RWPE1 (cell line): ENCODE results near the gene DPH7.
"Not testable (repeated sequence)": the region's sequence is repeated elsewhere in the genome, so short reads cannot be mapped to it uniquely, and the experiment has no call there.

Experiments
- CTCF ChIA-PET: fragments of 350-600 bp; sonication (Branson Sonifier 250); formaldehyde crosslinking; extraction: SDS; loops from one replicate; lab custom pipeline; 2021; lab: Yijun Ruan, JAX
- POLR2A ChIA-PET: fragments of 400-600 bp; formaldehyde crosslinking; extraction: SDS; loops from one replicate; lab custom pipeline; 2020; ENCODE audit warnings: antibody characterized with exemption; ENCODE audit not compliant: low non-redundant PET; lab: Yijun Ruan, JAX
- DNase-seq: peaks from one replicate; pipeline ENCODE4 v3.0.0; 2012; ENCODE audit warnings: low spot score
- H3K27ac ChIP-seq: fragments of 450-650 bp; 2 replicates; pipeline ENCODE4 v1.5.1; 2017
- TF ChIP-seq, protein P1 (sequence below): fragments of 450-650 bp; conservative IDR thresholded peaks from 2 replicates; pipeline ENCODE4 v1.5.1; 2017; ENCODE audit warnings: low read depth, mild to moderate bottlenecking

DPH7 gene

DNA sequence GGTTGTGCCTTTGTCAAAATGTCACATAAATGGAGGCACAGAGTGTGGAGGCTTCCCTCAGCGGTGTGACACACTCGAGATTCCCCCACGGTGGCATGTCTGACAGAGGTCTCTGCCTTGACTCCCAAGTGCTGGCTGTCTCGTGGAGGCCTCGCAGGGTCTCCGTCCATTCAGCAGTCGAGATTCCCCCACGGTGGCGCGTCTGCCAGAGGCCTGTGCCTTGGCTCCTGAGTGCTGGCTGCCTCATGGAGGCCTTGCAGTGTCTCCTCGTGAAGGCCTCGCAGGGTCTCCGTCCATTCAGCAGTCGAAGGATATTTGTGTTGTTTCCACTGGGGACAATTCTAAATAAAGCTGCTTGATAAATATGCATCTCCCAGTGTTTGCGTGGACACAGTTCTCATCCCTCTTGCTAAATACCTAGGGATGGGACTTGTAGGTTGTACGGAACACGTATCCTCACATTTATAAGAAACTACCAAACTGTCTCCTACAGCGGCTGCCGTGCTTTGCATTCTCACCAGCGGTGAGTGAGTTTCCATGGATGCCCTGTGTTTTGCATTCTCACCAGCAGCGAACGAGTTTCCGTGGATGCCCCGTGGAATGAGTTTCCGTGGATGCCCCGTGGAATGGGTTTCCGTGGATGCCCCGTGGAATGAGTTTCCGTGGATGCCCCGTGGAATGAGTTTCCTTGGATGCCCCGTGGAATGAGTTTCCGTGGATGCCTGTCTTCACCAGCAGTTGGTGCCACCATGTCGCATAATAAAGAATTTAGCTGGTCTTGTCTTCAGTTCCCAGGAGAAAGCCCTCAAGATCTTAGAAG is 54.4 kb downstream of the DPH7 start:
- ChIA-PET POLR2A (interaction anchor here (0.7 kb wide), 1 partner anchor 230 kb away, joined by 3 read pairs; no protein-coding TSS in a partner anchor), CTCF (interaction anchor here (0.6 to 1.3 kb wide), 4 partner anchors 10 to 237 kb away, joined by 4 to 11 read pairs (median 6); no protein-coding TSS in a partner anchor)
- H3K27ac ChIP-seq = no peak overlapping the region
- DNase-seq = no peak
- TF ChIP-seq, protein P1, sequence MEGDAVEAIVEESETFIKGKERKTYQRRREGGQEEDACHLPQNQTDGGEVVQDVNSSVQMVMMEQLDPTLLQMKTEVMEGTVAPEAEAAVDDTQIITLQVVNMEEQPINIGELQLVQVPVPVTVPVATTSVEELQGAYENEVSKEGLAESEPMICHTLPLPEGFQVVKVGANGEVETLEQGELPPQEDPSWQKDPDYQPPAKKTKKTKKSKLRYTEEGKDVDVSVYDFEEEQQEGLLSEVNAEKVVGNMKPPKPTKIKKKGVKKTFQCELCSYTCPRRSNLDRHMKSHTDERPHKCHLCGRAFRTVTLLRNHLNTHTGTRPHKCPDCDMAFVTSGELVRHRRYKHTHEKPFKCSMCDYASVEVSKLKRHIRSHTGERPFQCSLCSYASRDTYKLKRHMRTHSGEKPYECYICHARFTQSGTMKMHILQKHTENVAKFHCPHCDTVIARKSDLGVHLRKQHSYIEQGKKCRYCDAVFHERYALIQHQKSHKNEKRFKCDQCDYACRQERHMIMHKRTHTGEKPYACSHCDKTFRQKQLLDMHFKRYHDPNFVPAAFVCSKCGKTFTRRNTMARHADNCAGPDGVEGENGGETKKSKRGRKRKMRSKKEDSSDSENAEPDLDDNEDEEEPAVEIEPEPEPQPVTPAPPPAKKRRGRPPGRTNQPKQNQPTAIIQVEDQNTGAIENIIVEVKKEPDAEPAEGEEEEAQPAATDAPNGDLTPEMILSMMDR = no peak

DNA sequence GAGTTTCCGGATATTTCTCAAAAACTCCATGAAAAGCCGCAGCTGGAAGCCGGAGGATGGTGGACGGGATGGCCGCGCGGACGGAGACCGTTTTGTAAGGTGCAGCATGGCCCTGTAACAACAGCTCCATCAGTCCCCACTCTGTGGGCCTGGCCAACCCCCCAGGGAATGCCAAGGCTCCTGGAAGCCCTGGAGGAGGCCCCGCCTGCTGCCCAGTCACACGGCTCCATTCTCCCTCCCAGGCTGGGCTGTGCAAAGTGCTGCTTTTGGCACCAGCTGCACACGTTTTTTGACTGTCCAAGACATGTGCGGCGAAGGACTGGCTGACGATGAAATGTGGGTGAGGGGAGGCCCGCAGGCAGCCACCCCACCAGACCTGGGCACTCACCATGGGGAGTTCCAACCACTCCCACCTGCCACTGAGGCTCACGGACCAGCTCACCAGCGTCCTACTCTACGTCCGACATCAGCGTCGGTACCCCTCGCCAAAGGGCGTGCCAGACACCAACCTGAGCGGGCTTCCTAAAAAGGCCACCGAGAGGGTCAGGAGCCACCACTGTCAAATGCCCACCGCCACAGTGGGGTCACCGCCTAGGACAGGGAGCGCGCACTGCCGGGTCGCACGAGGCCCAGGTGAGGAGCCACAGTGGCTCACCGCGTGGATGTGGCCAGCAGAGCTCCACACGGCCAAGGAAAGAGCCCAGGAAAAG is 55.8 kb downstream of the DPH7 start:
- DNase-seq = no peak
- TF ChIP-seq, protein P1 = no peak
- no peak overlapping the region for H3K27ac ChIP-seq
- ChIA-PET POLR2A (no interaction called here), CTCF (interaction anchor here (0.6 kb wide), 1 partner anchor 334 kb away, joined by 3 read pairs; the partner anchor contains the start of gene SSNA1)

GRCh38 chr9:137521405-137521985 is 57.2 kb downstream of the DPH7 start:
- POLR2A ChIA-PET = no interaction called here
- TF ChIP-seq, protein P1 = no peak
- H3K27ac ChIP-seq = no peak overlapping the region
- CTCF ChIA-PET = no interaction called here
- DNase-seq = no peak

- H3K27ac ChIP-seq = no peak overlapping the region
- ChIA-PET POLR2A (no interaction called here), CTCF (no interaction called here)
- DNase-seq = no peak
- TF ChIP-seq, protein P1 = no peak
These were observed 57.9 kb downstream of the DPH7 start for GRCh38 chr9:137520614-137521404.

DNA sequence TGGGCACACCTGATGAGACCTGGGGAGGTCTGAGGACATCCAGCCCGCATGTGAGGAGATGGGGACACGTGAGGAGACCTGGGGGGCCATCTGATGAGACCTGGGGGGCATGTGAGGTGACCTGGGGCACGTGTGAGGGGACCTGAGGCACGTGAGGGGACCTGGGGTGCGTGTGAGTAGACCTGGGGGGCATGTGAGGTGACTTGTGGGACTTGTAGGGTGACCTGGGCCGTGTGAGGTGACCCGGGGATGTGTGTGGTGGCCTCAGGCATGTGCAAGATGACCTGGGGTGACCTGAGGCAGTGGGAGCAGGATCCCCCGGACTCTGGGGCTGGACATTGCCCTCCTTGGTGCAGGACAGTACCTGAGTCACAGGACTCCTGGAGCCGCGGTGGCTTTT is 59.2 kb downstream of the DPH7 start:
- CTCF ChIA-PET = no interaction called here
- TF ChIP-seq, protein P1 = no peak
- POLR2A ChIA-PET = no interaction called here
- no peak overlapping the region for H3K27ac ChIP-seq
- no peak for DNase-seq

DNA sequence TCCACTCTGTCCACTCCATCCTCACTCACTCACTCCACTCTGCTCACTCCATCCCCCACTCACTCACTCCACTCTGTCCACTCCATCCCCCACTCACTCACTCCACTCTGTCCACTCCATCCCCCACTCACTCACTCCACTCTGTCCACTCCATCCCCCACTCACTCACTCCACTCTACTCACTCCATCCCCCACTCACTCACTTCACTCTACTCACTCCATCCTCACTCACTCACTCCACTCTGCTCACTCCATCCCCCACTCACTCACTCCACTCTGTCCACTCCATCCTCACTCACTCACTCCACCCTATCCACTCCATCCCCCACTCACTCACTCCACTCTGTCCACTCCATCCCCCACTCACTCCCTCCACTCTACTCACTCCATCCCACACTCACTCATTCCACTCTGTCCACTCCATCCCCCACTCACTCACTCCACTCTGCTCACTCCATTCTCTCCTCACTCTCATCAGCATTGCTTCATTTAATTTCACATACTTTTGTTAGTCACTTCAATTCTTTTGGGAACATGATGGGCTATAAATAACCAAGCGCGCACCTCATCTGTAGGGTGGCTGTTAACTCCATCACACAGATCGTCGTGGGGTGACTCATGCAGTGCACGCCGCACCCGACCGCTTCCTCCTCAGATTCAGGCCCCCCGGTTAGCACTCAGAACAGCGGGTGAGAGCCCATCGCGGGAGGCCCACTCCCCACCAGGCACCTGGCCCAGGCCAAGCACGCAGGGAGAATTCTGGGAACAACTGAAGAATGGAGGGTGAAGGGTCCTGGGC is 59.9 kb downstream of the DPH7 start:
- DNase-seq, POLR2A ChIA-PET, CTCF ChIA-PET, H3K27ac ChIP-seq: not testable (repeated sequence)
